Ureter (tissue), 1 donor: ENCODE data around the gene LRRTM4. TPM values are rescaled to one million over a fixed set of nuclear protein-coding genes. Genes with fewer than 3 reads are reported as not detected.
"Not testable (repeated sequence)": the region's sequence is repeated elsewhere in the genome, so short reads cannot be mapped to it uniquely, and the experiment has no call there.

Experiments
- DNase-seq: peaks from one replicate; pipeline ENCODE4 v3.0.0-alpha.2; 2020; ENCODE audit warnings: low spot score
- total RNA-seq: library from RNA; stranded (reverse); gene quantifications from one replicate; pipeline ENCODE4 v1.2.4, GENCODE V29; 2023
- donor health status: DM: yes; HTN: yes; CAD: no.

Gene LRRTM4
- total RNA-seq, 1 donor from 2014 or later, result 0.42 TPM

GRCh38 chr2:77169426-77169825 is 352.8 kb downstream of the LRRTM4 start:
- DNase-seq, result no peak

- not testable (repeated sequence) for DNase-seq
Observed at GRCh38 chr2:77164021-77164420, 358.2 kb downstream of the LRRTM4 start.

GRCh38 chr2:77161009-77161408 is 361.2 kb downstream of the LRRTM4 start:
- no peak for DNase-seq

- DNase-seq, result no peak
Observed at GRCh38 chr2:77156599-77156998, 365.6 kb downstream of the LRRTM4 start.

- no peak for DNase-seq
Observed at GRCh38 chr2:77155511-77155910, 366.7 kb downstream of the LRRTM4 start.

GRCh38 chr2:77149565-77149964 is 372.6 kb downstream of the LRRTM4 start:
- DNase-seq, result no peak

GRCh38 chr2:77147153-77147552 is 375.0 kb downstream of the LRRTM4 start:
- DNase-seq, result no peak

- DNase-seq, result no peak
Observed at GRCh38 chr2:77144772-77145171, 377.4 kb downstream of the LRRTM4 start.

- DNase-seq, result no peak
Observed at GRCh38 chr2:77142141-77142540, 380.0 kb downstream of the LRRTM4 start.

GRCh38 chr2:77128479-77128878 is 393.7 kb downstream of the LRRTM4 start:
- not testable (repeated sequence) for DNase-seq

- DNase-seq, result no peak
Observed at GRCh38 chr2:77127345-77127744, 394.8 kb downstream of the LRRTM4 start.

- no peak for DNase-seq
Observed at GRCh38 chr2:77121518-77121917, 400.7 kb downstream of the LRRTM4 start.

- no peak for DNase-seq
Observed at GRCh38 chr2:77119333-77119732, 402.8 kb downstream of the LRRTM4 start.

GRCh38 chr2:77108915-77109314 is 413.3 kb downstream of the LRRTM4 start:
- DNase-seq, result no peak

GRCh38 chr2:77105008-77105407 is 417.2 kb downstream of the LRRTM4 start:
- DNase-seq, result no peak

GRCh38 chr2:77104554-77104953 is 417.6 kb downstream of the LRRTM4 start:
- DNase-seq, result no peak

- no peak for DNase-seq
Observed at GRCh38 chr2:77102927-77103326, 419.2 kb downstream of the LRRTM4 start.

- no peak for DNase-seq
Observed at GRCh38 chr2:77101796-77102452, 420.3 kb downstream of the LRRTM4 start.

- no peak for DNase-seq
Observed at GRCh38 chr2:77099961-77100360, 422.2 kb downstream of the LRRTM4 start.

- not testable (repeated sequence) for DNase-seq
Observed at GRCh38 chr2:77095525-77095924, 426.7 kb downstream of the LRRTM4 start.

GRCh38 chr2:77095096-77095495 is 427.1 kb downstream of the LRRTM4 start:
- DNase-seq, result no peak

- DNase-seq, result not testable (repeated sequence)
Observed at GRCh38 chr2:77088424-77088823, 433.8 kb downstream of the LRRTM4 start.

- DNase-seq, result no peak
Observed at GRCh38 chr2:77087987-77088414, 434.2 kb downstream of the LRRTM4 start.

- DNase-seq, result no peak
Observed at GRCh38 chr2:77086478-77086877, 435.7 kb downstream of the LRRTM4 start.
